HG03575 (cell line): ENCODE data around the gene PRUNE2.

ENCODE experiments used
- ATAC-seq: cut with Tn5 transposase; IDR thresholded peaks from one replicate; pipeline ENCODE4 v1.9.1; 2021; ENCODE audit not compliant: unreplicated experiment, insufficient number of reproducible peaks, low FRiP score; ENCODE audit errors: extremely low read depth

The PRUNE2 gene

GRCh38 chr9:76718166-76718565, 187.7 kb downstream of the PRUNE2 start:
- no peak for ATAC-seq

GRCh38 chr9:76717613-76718012, 188.3 kb downstream of the PRUNE2 start:
- no peak for ATAC-seq

- ATAC-seq, result no peak
These were observed 188.7 kb downstream of the PRUNE2 start for GRCh38 chr9:76717176-76717575.

GRCh38 chr9:76716085-76716672, 189.7 kb downstream of the PRUNE2 start:
- no peak for ATAC-seq

GRCh38 chr9:76713381-76713780, 192.5 kb downstream of the PRUNE2 start:
- ATAC-seq, result no peak

GRCh38 chr9:76709020-76709419, 196.9 kb downstream of the PRUNE2 start:
- ATAC-seq, result no peak

GRCh38 chr9:76707510-76707909, 198.4 kb downstream of the PRUNE2 start:
- no peak for ATAC-seq

GRCh38 chr9:76704593-76705204, 201.2 kb downstream of the PRUNE2 start:
- no peak for ATAC-seq

GRCh38 chr9:76703270-76703669, 202.6 kb downstream of the PRUNE2 start:
- no peak for ATAC-seq

GRCh38 chr9:76701441-76702039, 204.4 kb downstream of the PRUNE2 start:
- no peak for ATAC-seq

GRCh38 chr9:76700916-76701315, 205.0 kb downstream of the PRUNE2 start:
- no peak for ATAC-seq

- no peak for ATAC-seq
These were observed 205.9 kb downstream of the PRUNE2 start for GRCh38 chr9:76699971-76700370.

GRCh38 chr9:76697554-76697953, 208.4 kb downstream of the PRUNE2 start:
- ATAC-seq, result no peak

GRCh38 chr9:76697081-76697480, 208.8 kb downstream of the PRUNE2 start:
- ATAC-seq, result no peak

- no peak for ATAC-seq
These were observed 212.0 kb downstream of the PRUNE2 start for GRCh38 chr9:76693912-76694311.

GRCh38 chr9:76692458-76693129, 213.3 kb downstream of the PRUNE2 start:
- no peak for ATAC-seq

- no peak for ATAC-seq
These were observed 214.2 kb downstream of the PRUNE2 start for GRCh38 chr9:76691517-76692313.

- ATAC-seq, result no peak
These were observed 214.9 kb downstream of the PRUNE2 start for GRCh38 chr9:76690973-76691370.

- ATAC-seq, result no peak
These were observed 215.5 kb downstream of the PRUNE2 start for GRCh38 chr9:76690246-76690972.
